ENCODE data around the gene INCA1.

- TF ChIP-seq YY1 (IDR thresholded peaks at IDR 0.05; ENCODE audit: insufficient read depth, insufficient read length) (no peak), ZNF274 (IDR thresholded peaks at IDR 0.05; ENCODE audit: low read depth, low read length) (no peak), SUZ12 (IDR thresholded peaks at IDR 0.05; ENCODE audit: extremely low read depth, insufficient read depth, insufficient read length) (no peak)
These were observed 14.6 kb upstream of the INCA1 start for GRCh38 chr17:5011928-5012327.
